GM19324 (cell line): ENCODE results near the gene AP3D1.

ENCODE experiments used
- ATAC-seq: cut with Tn5 transposase; IDR thresholded peaks from one replicate; pipeline ENCODE4 v1.9.1; 2021; ENCODE audit warnings: mild to moderate bottlenecking, moderate library complexity; ENCODE audit not compliant: unreplicated experiment, low FRiP score

The AP3D1 gene

GRCh38 chr19:2184422-2184975 is 33.1 kb upstream of the AP3D1 start:
- ATAC-seq: no peak

- no peak for ATAC-seq
Observed at GRCh38 chr19:2181633-2181997, 30.2 kb upstream of the AP3D1 start.

GRCh38 chr19:2180881-2181632 is 29.7 kb upstream of the AP3D1 start:
- ATAC-seq: no peak

GRCh38 chr19:2180114-2180513 is 28.7 kb upstream of the AP3D1 start:
- no peak for ATAC-seq

- no peak for ATAC-seq
Observed at GRCh38 chr19:2179095-2179494, 27.7 kb upstream of the AP3D1 start.

- no peak for ATAC-seq
Observed at GRCh38 chr19:2176337-2176994, 25.1 kb upstream of the AP3D1 start.

- no peak for ATAC-seq
Observed at GRCh38 chr19:2175742-2176141, 24.4 kb upstream of the AP3D1 start.

- ATAC-seq: no peak
Observed at GRCh38 chr19:2173767-2174577, 22.6 kb upstream of the AP3D1 start.

- no peak for ATAC-seq
Observed at GRCh38 chr19:2173388-2173766, 22.0 kb upstream of the AP3D1 start.

GRCh38 chr19:2171349-2172145 is 20.2 kb upstream of the AP3D1 start:
- ATAC-seq: peak; percentile 41

GRCh38 chr19:2170987-2171348 is 19.6 kb upstream of the AP3D1 start:
- no peak for ATAC-seq

- ATAC-seq: no peak
Observed at GRCh38 chr19:2170219-2170618, 18.9 kb upstream of the AP3D1 start.

- peak; percentile 38 for ATAC-seq
Observed at GRCh38 chr19:2168619-2169424, 17.5 kb upstream of the AP3D1 start.

- peak; percentile 28 for ATAC-seq
Observed at GRCh38 chr19:2167896-2168618, 16.7 kb upstream of the AP3D1 start.

GRCh38 chr19:2166741-2167738 is 15.7 kb upstream of the AP3D1 start:
- ATAC-seq: no peak

GRCh38 chr19:2164020-2164998 is 12.9 kb upstream of the AP3D1 start:
- ATAC-seq: no peak

- no peak for ATAC-seq
Observed at GRCh38 chr19:2160379-2160778, 9.0 kb upstream of the AP3D1 start.
